Transverse colon (tissue), 4 donors: ENCODE results near the gene TMEM144. TPM values are rescaled to one million over a fixed set of nuclear protein-coding genes. Genes with fewer than 3 reads are reported as not detected.

Source experiments
- DNase-seq: peaks from one replicate; pipeline ENCODE4 v3.0.0-alpha.2; 2019
- H3K27ac ChIP-seq, 4 donors: fragments of 200-600 bp; sonication (generic); 2 replicates each; pipeline ENCODE4 v1.5.1; 2016 to 2018; ENCODE audit warnings: inconsistent platforms in 4 of 4
- H3K27me3 ChIP-seq: fragments of 200-600 bp; sonication (generic); 2 replicates; pipeline ENCODE4 v1.5.1; 2017; ENCODE audit warnings: inconsistent platforms
- H3K36me3 ChIP-seq, 4 donors: fragments of 200-600 bp; sonication (generic); 2 replicates each; pipeline ENCODE4 v1.5.1; 2017 to 2019; ENCODE audit warnings: inconsistent platforms in 4 of 4
- H3K4me1 ChIP-seq, 4 donors: fragments of 200-600 bp; sonication (generic); 2 replicates each; pipeline ENCODE4 v1.5.1; 2017 to 2020; ENCODE audit warnings: inconsistent platforms in 4 of 4
- H3K4me3 ChIP-seq, 4 donors: fragments of 200-600 bp; sonication (generic); 1 replicate in 1 of 4; 2 replicates in 3 of 4; pipeline versions ENCODE4 v1.5.1 to v1.6.1; 2017 to 2019; ENCODE audit warnings: inconsistent platforms in 4 of 4
- H3K9me3 ChIP-seq, 2 donors: fragments of 200-600 bp; sonication (generic); 2 replicates each; pipeline ENCODE4 v1.5.1; 2017 to 2019; ENCODE audit warnings: inconsistent platforms in 2 of 2
- EP300 ChIP-seq: sonication (generic); formaldehyde crosslinking; IDR thresholded peaks from one replicate; pipeline ENCODE4 v1.6.1; 2017; ENCODE audit warnings: antibody characterized with exemption, low read depth
- POLR2A ChIP-seq: fragments of 450-650 bp; IDR thresholded peaks from one replicate; pipeline ENCODE4 v1.6.1; 2016; ENCODE audit warnings: antibody characterized with exemption, mild to moderate bottlenecking, moderate library complexity
- POLR2AphosphoS5 ChIP-seq, 3 donors: sonication (generic); formaldehyde crosslinking; IDR thresholded peaks; one replicate each; pipeline ENCODE4 v1.6.1; 2016; ENCODE audit warnings: antibody characterized with exemption in 3 of 3
- WGBS, 2 donors: methylation state at CpG; one replicate each; pipeline ENCODE4 v1.1.5; 2018; ENCODE audit warnings: low coverage in 1 of 2; 5-methylcytosine and 5-hydroxymethylcytosine counted together
- in situ Hi-C, 4 donors: fragments of 200-750 bp; cut with MboI; loops; one replicate each; pipeline versions ENCODE4 v1.15.0 to v1.15.1; 2017; ENCODE audit warnings: low sequenced_read_pairs in 3 of 4, low pct_ligation_motif_present in 1 of 4, low pct_unique_long_range_greater_than_20kb in 1 of 4
- intact Hi-C: fragments of 100-400 bp; cut with DNase I; formaldehyde crosslinking; loops from one replicate; pipeline ENCODE4 v1.15.1; 2023; ENCODE audit warnings: low total_unique reads
- total RNA-seq, 4 donors: library from RNA; depleted of rRNA; stranded (reverse); fragments of >200 nt; gene quantifications; one replicate each; pipeline ENCODE4 v1.1.0, GENCODE V29; 2016
- TF ChIP-seq, protein P1 (sequence below), 5 experiments: fragments of 200-600 bp in 3 of 5; fragments of 450-650 bp in 2 of 5; sonication (generic) in 3 of 5; IDR thresholded peaks; 1 replicate in 2 of 5; 2 replicates in 3 of 5; pipeline ENCODE4 v1.5.1; 2016 to 2017; ENCODE audit warnings: antibody characterized with exemption in 5 of 5, inconsistent platforms in 3 of 5, mild to moderate bottlenecking in 2 of 5, moderate library complexity in 1 of 5

TMEM144 gene
- total RNA-seq, 4 donors from 2014 or later = 2.2 to 26.9 (median 21.2) TPM

DNA sequence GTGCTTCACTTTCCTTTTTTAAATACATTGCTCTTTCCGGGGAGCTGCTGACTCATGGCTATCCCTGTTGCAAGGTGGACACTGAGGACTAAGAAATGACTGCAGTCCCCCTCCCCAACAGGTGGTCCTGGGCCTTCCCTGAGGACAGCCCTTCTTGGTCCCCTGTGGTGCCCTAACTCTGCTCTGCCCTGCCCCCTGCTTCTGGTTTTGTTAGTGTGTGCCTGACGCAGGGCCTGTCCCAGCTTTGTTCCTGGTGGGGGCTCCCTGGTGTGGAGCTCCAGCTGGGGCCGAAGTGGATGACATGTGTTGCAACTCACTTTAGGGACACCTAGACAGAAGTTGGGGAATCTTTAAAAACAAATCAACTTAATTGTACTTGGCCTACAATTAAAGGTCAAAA, 81.9 kb downstream of the TMEM144 start:
- no peak overlapping the region for H3K4me3 ChIP-seq
- H3K9me3 ChIP-seq = no peaks in the 10 kb centered on the region
- intact Hi-C loops = no loop called here
- no peaks in the 10 kb centered on the region for H3K4me1 ChIP-seq
- DNase-seq = no peak
- H3K36me3 ChIP-seq = no peaks in the 10 kb centered on the region
- H3K27me3 ChIP-seq = no peaks in the 10 kb centered on the region
- in situ Hi-C loops = no loop called here
- TF ChIP-seq, protein P1, sequence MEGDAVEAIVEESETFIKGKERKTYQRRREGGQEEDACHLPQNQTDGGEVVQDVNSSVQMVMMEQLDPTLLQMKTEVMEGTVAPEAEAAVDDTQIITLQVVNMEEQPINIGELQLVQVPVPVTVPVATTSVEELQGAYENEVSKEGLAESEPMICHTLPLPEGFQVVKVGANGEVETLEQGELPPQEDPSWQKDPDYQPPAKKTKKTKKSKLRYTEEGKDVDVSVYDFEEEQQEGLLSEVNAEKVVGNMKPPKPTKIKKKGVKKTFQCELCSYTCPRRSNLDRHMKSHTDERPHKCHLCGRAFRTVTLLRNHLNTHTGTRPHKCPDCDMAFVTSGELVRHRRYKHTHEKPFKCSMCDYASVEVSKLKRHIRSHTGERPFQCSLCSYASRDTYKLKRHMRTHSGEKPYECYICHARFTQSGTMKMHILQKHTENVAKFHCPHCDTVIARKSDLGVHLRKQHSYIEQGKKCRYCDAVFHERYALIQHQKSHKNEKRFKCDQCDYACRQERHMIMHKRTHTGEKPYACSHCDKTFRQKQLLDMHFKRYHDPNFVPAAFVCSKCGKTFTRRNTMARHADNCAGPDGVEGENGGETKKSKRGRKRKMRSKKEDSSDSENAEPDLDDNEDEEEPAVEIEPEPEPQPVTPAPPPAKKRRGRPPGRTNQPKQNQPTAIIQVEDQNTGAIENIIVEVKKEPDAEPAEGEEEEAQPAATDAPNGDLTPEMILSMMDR (IDR thresholded peaks at IDR 0.05) = no peak
- TF ChIP-seq EP300 (no peak), POLR2A (no peak), POLR2AphosphoS5 (IDR thresholded peaks at IDR 0.05) (no peak)
- WGBS, 2 donors = 75 to 97% methylated on average over 2 to 3 of the region's 3 CpGs
- no peak overlapping the region for H3K27ac ChIP-seq

DNA sequence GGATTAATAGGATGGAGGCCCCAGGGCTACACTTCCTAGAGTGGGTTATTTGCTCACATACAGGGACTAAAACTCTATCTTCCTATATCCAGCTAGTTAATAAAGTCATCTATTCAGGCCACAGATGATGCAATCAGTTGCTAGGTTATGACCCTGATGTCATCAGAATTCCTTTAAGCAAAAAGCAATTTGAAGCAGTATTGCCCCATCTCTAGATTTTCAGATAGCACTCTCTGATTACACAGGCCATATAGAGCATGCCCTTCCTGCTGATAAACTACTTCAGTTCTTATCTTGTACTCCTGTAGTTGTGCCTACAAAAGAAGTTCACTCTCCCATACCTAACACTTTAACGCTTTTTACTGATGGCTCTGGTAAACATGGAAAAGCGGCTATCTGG, 84.8 kb downstream of the TMEM144 start:
- intact Hi-C loops = no loop called here
- Histone ChIP-seq H3K27me3 (no peaks in the 10 kb centered on the region), H3K4me1 (peaks cover 0 to 8% (median 6%) of the 10 kb centered on the region in 4 donors), H3K9me3 (no peaks in the 10 kb centered on the region), H3K27ac (no peak overlapping the region), H3K4me3 (no peak overlapping the region), H3K36me3 (no peaks in the 10 kb centered on the region)
- TF ChIP-seq POLR2A (no peak), POLR2AphosphoS5 (IDR thresholded peaks at IDR 0.05) (no peak), EP300 (no peak)
- TF ChIP-seq, protein P1 (IDR thresholded peaks at IDR 0.05) = no peak
- 79 to 93% methylated on average over 2 of the region's 2 CpGs for WGBS, 2 donors
- DNase-seq = no peak
- in situ Hi-C loops = no loop called here

DNA sequence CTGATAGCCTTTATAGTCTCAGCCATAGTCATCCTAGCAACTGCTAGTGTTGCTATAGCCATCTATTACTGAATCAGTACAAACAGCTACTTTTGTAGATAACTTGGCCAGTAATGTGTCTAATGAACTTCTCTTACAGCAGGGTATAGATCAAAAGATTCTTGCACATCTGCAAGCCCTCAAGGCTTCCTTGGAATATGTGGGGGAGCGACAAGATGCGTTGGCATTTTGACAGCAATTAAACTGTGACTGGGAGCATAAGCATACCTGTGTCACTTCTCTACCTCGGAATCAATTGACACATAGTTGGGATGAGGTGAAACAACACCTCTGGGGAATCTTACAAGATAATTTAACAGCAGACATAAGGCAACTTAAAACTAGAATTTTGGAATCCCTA, 87.6 kb downstream of the TMEM144 start:
- TF ChIP-seq EP300 = no peak
- TF ChIP-seq, protein P1 (IDR thresholded peaks at IDR 0.05) = no peak
- no peak for TF ChIP-seq POLR2A
- no peak for TF ChIP-seq POLR2AphosphoS5 (IDR thresholded peaks at IDR 0.05)
- no peaks in the 10 kb centered on the region for H3K36me3 ChIP-seq
- in situ Hi-C loops = no loop called here

DNA sequence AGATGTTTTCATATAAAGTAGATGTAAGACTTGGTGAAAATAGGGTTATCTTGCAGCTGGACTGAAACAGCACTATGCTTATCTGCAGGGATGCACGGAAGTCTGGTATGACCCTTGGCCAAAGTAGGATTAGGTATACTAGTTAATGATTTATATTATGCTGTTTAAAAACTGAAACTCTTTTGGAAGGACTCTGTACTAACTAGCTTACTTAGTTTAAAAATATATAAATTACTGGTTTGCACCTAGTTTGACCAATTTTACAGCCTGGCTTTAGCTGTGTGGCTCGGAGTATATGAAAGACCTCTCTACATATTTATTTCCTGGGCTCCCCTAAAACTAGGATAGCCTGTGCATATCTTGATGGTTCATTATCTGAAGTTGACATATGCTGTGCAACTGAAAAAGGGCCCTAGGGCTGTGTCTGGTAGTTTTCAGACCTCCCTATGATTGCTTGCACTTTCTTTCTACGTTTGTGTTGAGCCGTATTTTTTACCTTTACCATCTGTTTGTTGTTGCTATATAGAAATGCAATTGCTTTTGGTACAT, 89.2 kb downstream of the TMEM144 start:
- no peak for DNase-seq
- no peaks in the 10 kb centered on the region for H3K9me3 ChIP-seq
- 27 to 38% methylated on average over 3 to 4 of the region's 4 CpGs for WGBS, 2 donors
- in situ Hi-C loops (no loop called here), intact Hi-C loops (no loop called here)
- no peak overlapping the region for H3K27ac ChIP-seq
- no peak overlapping the region for H3K4me3 ChIP-seq
- H3K4me1 ChIP-seq = peaks cover 0 to 9% (median 6%) of the 10 kb centered on the region in 4 donors
- no peaks in the 10 kb centered on the region for H3K27me3 ChIP-seq
- no peak for TF ChIP-seq POLR2A
- TF ChIP-seq, protein P1 (IDR thresholded peaks at IDR 0.05) = no peak
- TF ChIP-seq POLR2AphosphoS5 (IDR thresholded peaks at IDR 0.05) = no peak
- no peak for TF ChIP-seq EP300
- H3K36me3 ChIP-seq = no peaks in the 10 kb centered on the region

More for the DNA sequence above, 87.6 kb downstream of the TMEM144 start:
- H3K27me3 ChIP-seq = no peaks in the 10 kb centered on the region
- H3K27ac ChIP-seq = no peak overlapping the region
- intact Hi-C loops = no loop called here
- 76 to 88% methylated on average over 3 of the region's 3 CpGs for WGBS, 2 donors
- peaks cover 0 to 9% (median 6%) of the 10 kb centered on the region in 4 donors for H3K4me1 ChIP-seq
- no peaks in the 10 kb centered on the region for H3K9me3 ChIP-seq
- H3K4me3 ChIP-seq = no peak overlapping the region
- DNase-seq = no peak
